Skin of body (tissue), 2 donors: ENCODE measurements around the gene ZFYVE9. TPM values are rescaled to one million over a fixed set of nuclear protein-coding genes. Genes with fewer than 3 reads are reported as not detected.
"Not testable (repeated sequence)": the region's sequence is repeated elsewhere in the genome, so short reads cannot be mapped to it uniquely, and the experiment has no call there.

ENCODE experiments used
- DNase-seq: peaks from one replicate; lab custom pipeline; 2025; lab: John Stamatoyannopoulos, UW
- total RNA-seq: library from RNA; depleted of rRNA; stranded (reverse); fragments of >200 nt; gene quantifications from one replicate; pipeline ENCODE4 v1.2.3, GENCODE V29; 2014

Gene ZFYVE9
- total RNA-seq, 1 donor from 2014 or later, result 41.0 TPM

DNA sequence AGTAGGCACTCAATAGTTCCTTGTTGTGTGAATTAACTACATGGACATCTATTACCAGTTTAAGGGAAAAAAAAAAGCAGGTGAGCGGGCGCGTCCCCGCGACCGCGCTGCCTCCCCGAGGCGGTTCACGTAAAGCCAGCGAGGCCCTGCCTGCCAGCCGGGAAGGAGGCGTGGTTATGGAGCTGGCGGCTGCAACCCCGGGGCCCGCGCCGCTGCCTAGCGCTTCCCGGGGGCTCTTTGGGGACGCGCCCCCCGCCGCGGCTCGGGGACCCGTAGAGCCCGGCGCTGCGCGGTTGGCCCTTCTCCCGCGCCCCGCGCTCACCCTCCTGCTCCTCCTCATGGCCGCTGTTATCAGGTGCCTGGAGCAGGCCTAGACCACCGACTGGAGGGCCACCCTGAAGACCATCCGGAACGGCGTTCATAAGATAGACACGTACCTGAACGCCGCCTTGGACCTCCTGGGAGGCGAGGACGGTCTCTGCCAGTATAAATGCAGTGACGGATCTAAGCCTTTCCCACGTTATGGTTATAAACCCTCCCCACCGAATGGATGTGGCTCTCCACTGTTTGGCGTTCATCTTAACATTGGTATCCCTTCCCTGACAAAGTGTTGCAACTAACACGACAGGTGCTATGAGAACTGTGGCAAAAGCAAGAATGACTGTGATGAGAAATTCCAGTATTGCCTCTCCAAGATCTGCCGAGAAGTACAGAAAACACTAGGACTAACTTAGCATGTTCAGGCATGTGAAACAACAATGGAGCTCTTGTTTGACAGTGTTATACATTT is 226.7 kb downstream of the ZFYVE9 start:
- DNase-seq, result no peak

DNA sequence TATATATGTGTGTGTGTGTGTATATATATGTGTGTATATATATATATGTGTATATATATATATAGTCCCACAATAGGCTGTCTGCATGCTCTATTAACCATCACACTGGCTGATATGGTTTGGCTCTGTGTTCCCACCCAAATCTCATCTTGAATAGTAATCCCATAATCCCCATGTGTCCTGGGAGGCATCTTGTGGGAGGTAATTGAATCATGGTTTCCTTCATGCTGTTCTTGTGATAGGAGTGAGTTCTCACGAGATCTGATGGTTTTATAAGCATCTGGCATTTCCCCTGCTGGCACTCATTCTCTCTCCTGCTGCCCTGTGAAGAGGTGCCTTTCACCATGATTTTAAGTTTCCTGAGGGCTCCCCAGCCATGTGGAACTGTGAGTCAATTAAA is 228.0 kb downstream of the ZFYVE9 start:
- DNase-seq, result not testable (repeated sequence)

DNA sequence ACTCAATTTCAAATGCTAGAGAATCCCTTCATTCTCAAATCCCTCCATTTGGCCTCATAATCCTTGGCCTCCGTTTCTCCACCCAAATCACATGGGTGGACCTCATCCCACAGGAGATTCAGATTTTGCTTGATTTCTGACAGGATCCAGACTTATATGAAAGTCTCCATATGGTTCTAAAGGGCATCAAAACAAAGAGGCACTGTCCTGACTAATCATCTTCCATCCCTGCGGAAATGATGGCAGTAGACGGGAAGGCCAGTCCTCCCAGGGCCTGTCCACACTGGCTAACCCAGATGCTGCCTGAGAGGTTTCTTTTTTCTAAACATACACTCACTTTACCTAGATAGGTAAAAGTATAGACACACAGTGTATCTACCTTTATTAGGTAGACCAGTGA is 243.5 kb downstream of the ZFYVE9 start:
- DNase-seq, result no peak

DNA sequence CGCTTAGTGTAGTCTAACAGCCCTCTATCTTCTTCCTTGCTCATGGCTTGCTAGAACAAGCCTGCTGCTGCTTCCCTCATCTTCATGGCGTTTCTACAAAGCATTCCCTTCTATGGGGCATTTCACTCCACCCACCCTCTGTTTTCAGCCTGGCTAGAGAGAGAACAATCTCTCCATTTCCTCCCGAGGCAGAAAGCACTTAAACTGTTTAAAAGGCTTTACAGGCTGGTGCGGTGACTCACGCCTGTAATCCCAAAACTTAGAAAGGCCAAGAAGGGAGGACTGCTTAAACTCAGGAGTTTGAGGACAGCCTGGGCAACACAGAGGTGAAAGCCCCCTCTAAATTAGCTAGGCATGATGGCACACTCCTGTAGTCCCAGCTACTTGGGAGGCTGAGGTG is 244.6 kb downstream of the ZFYVE9 start:
- DNase-seq, result no peak

DNA sequence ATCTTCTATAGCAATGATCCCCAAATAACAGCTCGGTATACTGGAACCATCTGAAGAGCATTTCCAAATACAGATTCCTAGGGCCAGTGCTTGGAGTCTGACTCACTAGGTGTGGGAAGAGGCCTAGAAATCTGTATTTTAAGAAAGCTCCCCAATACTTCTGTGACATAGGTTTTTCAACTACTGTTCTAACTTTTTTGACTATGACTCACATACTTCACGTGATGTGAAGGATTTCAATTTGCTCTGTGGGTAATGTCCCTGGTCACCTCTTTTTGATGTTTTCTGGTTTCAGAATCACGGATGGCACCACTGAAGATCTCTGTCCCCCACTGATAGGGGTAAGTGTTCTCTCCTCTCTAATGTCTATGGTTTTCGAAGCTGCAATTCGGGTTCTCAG is 251.3 kb downstream of the ZFYVE9 start:
- DNase-seq, result no peak

Other genes with a start within 250 kb of the ZFYVE9 start
- 1.9 TPM for gene RAB3B, start 151.4 kb upstream of the ZFYVE9 start, total RNA-seq
- 4.2 TPM for gene KTI12, start 108.3 kb upstream of the ZFYVE9 start, total RNA-seq
- gene TXNDC12, start 86.9 kb upstream of the ZFYVE9 start, total RNA-seq, result 14.9 TPM
- 40.2 TPM for gene BTF3L4, start 85.8 kb upstream of the ZFYVE9 start, total RNA-seq
- gene CC2D1B, start 224.1 kb downstream of the ZFYVE9 start, total RNA-seq, result 11.3 TPM